ENCODE measurements around the gene CORO7.

Gene CORO7

DNA sequence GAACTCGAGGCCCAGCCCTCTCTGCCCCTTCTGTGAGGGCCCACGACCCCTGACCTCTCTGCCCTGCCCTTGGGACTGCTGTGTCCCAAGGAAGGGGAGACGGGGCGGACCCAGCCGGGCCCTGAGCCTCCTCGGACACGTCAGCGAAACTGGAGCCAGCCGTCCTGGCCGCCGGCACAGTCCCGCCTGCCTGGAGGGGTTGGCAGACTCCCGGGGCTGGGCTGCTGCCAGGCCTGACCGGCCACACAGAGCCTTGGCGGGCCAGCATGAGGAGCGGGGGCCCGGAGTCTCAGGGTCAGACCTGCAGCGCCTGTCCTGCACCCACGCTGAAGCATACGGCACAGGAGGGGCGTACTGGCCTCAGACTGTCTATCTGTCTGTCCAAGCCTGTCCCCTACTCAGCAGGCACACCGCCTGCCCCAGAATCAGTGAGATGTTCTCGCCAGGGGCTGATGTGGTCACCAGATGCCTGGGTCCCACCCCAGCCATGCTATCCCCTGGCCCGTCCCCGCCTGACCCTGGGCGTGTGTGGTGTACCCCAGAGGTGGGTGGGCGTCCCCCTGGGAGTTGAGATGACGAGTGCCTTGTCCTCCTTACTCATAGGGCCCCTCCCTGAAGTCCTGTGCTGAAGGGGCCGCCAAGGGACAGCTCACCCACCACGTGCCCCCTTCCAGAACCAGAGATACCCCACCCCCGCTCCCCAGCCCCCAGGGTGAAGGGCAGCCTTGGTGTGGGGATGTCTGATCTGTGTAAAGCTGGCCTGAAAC lies 40.1 kb downstream of the CORO7 start:
- no peak for DNase-seq (ENCODE audit: extremely low spot score)
- POLR2A ChIA-PET, result no interaction called here
- CTCF ChIA-PET, result no interaction called here
- TF ChIP-seq FOXM1 (IDR thresholded peaks at IDR 0.05; ENCODE audit: borderline replicate concordance) (no peak), NFRKB (IDR thresholded peaks at IDR 0.05) (no peak), LEF1 (IDR thresholded peaks at IDR 0.05; ENCODE audit: borderline replicate concordance) (no peak), ARNT (IDR thresholded peaks at IDR 0.05) (no peak), FOXK2 (IDR thresholded peaks at IDR 0.05) (no peak), TARDBP (IDR thresholded peaks at IDR 0.05) (no peak), HDGF (IDR thresholded peaks at IDR 0.05; ENCODE audit: borderline replicate concordance) (no peak), L3MBTL2 (conservative IDR thresholded peaks at IDR 0.05) (no peak), BHLHE40 (IDR thresholded peaks at IDR 0.05; ENCODE audit: borderline replicate concordance) (no peak), ZNF384 (IDR thresholded peaks at IDR 0.05) (no peak), ELF4 (IDR thresholded peaks at IDR 0.05) (no peak), SUZ12 (IDR thresholded peaks at IDR 0.05) (no peak), SP1 (IDR thresholded peaks at IDR 0.05) (no peak), FOXA1 (IDR thresholded peaks at IDR 0.05) (no peak)
- TF ChIP-seq, protein P1, sequence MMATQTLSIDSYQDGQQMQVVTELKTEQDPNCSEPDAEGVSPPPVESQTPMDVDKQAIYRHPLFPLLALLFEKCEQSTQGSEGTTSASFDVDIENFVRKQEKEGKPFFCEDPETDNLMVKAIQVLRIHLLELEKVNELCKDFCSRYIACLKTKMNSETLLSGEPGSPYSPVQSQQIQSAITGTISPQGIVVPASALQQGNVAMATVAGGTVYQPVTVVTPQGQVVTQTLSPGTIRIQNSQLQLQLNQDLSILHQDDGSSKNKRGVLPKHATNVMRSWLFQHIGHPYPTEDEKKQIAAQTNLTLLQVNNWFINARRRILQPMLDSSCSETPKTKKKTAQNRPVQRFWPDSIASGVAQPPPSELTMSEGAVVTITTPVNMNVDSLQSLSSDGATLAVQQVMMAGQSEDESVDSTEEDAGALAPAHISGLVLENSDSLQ (IDR thresholded peaks at IDR 0.05), result no peak

DNA sequence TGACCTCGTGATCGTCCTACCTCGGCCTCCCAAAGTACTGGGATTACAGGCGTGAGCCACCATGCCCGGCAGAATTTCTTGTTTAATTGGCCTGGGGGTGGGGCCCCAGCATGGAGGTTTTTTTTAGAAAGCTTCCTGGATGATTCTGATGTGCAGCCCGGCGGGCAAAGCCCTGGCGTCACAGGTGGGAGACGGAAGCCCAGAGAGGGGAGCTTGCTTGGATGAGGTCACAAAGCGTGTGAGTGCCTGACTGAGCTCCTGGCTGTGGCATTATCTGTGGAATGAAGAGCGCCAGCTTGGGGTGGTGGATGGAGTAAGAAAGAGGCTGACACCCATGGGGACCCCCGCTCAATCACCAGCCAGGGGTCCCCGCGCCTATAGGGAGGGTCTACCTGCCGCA lies 40.7 kb downstream of the CORO7 start:
- ChIA-PET CTCF (interaction anchor here (0.6 kb wide), 1 partner anchor 180 kb away, joined by 3 read pairs; no protein-coding TSS in a partner anchor), POLR2A (no interaction called here)
- TF ChIP-seq ELF4 (IDR thresholded peaks at IDR 0.05) (no peak), BHLHE40 (IDR thresholded peaks at IDR 0.05; ENCODE audit: borderline replicate concordance) (no peak), L3MBTL2 (conservative IDR thresholded peaks at IDR 0.05) (no peak), ARNT (IDR thresholded peaks at IDR 0.05) (no peak), FOXA1 (IDR thresholded peaks at IDR 0.05) (no peak), HDGF (IDR thresholded peaks at IDR 0.05; ENCODE audit: borderline replicate concordance) (no peak), ZNF384 (IDR thresholded peaks at IDR 0.05) (no peak), TARDBP (IDR thresholded peaks at IDR 0.05) (no peak), NFRKB (IDR thresholded peaks at IDR 0.05) (no peak), FOXK2 (IDR thresholded peaks at IDR 0.05) (no peak)
- TF ChIP-seq, protein P1 (IDR thresholded peaks at IDR 0.05), result no peak
- DNase-seq (ENCODE audit: extremely low spot score), result no peak

DNA sequence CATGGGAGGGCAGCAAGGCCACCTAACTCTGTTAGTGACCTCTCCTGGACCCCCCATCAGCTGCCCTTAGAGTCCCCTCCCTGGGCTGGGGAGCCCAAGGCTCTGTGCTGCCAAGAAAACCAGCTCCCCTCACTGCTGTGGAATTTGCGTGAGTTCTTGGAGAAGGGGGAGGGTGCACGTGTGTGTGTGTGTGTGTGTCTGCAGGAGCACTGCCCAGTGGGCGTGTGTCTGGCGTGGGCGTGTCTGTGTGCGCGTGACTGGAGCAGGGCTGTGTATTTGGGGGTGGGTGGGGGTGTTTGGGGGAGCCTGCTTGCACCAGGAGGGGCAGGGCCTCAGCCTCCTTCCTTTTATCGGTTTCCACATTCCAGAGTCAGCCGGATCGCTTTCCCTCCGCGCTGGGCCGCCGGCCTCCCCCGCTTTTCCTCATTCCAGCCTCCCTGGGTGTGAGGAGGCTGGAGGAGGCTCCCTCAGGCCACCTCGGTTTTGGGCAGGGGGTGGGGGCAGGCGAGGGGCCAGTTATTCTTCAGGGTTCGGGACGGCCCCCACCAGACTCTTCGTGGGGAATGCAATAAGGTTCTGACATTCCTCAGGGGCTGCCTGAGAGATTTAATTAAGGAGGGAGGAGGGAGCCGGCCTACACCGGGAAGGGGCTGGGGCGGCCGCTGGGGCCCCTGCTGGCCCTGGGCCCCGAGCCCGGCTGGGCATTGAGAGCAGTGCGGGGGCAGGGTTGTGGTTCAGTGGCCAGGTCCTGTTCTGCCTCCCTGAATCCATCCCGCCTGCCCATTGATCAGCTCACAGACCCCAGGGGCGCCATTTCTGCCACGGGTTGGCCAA lies 42.3 kb downstream of the CORO7 start:
- ChIA-PET CTCF (interaction anchor here (2.6 kb wide), 1 partner anchor 29 kb away, joined by 19 read pairs; no protein-coding TSS in a partner anchor), POLR2A (interaction anchor here (0.9 to 2.1 kb wide), 4 partner anchors 24 to 102 kb away, joined by 3 to 6 read pairs (median 4); no protein-coding TSS in a partner anchor)
- DNase-seq (ENCODE audit: extremely low spot score), result no peak
- TF ChIP-seq CTBP1 (IDR thresholded peaks at IDR 0.05; ENCODE audit: borderline replicate concordance), result no peak
- TF ChIP-seq, protein P1 (IDR thresholded peaks at IDR 0.05), result no peak

DNA sequence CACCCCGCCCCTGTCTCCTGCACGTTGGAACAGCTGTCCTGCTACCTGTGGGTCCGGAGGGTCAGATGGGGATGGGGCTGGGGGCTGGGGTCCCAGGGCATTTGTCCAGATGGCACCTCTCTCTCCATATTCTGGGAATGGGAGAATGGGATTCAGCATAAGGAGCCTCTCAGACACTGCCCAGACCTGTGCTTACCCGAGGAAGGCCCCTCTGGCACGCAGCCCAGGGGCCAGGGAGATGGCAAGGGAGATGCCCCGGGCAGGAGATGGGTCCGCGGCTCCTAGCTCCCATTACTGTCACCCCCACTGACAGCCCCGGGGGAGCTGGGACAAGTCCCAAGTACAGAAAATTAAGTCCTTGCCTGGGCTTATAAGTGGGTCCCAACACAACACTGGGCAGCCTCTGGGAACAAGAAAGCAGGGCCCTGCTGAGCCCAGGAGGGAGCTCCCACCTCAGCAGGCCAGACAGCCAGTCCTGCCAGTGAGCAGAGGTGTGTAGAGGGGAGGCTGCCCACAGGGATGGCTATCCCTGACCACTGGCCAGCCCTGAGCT lies 43.0 kb downstream of the CORO7 start:
- CTCF ChIA-PET, result interaction anchor here (2.6 kb wide), 1 partner anchor 30 kb away, joined by 19 read pairs; no protein-coding TSS in a partner anchor

DNA sequence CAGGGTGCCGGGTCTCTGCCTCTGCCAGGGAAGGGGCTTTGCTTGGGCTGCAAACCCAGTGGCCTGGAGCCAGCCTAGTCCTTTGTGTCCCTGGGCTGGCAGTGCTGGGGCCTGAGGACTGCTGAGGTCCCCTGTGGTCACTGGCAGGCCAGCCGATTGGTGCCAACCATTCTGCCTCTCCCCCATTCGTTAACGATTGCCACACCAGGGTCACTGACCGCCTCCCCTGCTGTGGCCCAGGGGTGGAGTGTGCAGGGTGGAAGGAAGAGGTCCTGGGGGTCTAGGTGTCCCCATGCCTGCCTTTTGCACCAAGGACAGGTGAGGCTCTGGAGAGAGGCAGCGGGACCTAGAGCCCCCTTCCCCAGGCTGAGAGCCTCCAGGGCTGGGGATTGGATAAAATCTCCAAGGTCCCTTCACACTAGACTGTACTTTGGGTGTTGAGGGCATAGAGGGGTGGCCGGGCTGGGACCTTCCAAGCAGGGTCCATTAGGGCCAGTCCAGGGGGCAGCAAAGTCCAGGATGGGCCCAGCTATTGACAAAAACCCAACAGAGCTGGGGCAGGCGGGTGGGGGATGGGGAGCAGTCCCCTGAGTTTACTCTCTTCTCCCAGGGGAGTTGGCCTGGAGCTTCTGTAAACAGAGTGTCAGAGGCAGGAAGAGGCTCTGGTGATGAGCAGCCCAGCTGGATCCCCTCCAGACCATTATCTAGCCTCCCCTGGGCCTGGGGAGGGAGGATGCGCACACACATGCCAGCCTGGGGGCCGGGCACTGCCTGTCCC lies 43.6 kb downstream of the CORO7 start:
- no peak for DNase-seq (ENCODE audit: extremely low spot score)
- ChIA-PET POLR2A (interaction anchor here (0.9 to 2.1 kb wide), 3 partner anchors 23 to 101 kb away, joined by 3 to 6 read pairs (median 4); no protein-coding TSS in a partner anchor), CTCF (interaction anchor here (2.6 kb wide), 1 partner anchor 30 kb away, joined by 19 read pairs; no protein-coding TSS in a partner anchor)
- no peak for TF ChIP-seq ELF4 (IDR thresholded peaks at IDR 0.05)
- TF ChIP-seq, protein P1 (IDR thresholded peaks at IDR 0.05), result no peak
- TF ChIP-seq FOXM1 (IDR thresholded peaks at IDR 0.05; ENCODE audit: borderline replicate concordance), result no peak
- TF ChIP-seq ARNT (IDR thresholded peaks at IDR 0.05), result no peak
- no peak for TF ChIP-seq FOXA1 (IDR thresholded peaks at IDR 0.05)
- no peak for TF ChIP-seq ZNF384 (IDR thresholded peaks at IDR 0.05)
- no peak for TF ChIP-seq NFRKB (IDR thresholded peaks at IDR 0.05)
- no peak for TF ChIP-seq FOXK2 (IDR thresholded peaks at IDR 0.05)
- TF ChIP-seq BHLHE40 (IDR thresholded peaks at IDR 0.05; ENCODE audit: borderline replicate concordance), result no peak
- TF ChIP-seq L3MBTL2 (conservative IDR thresholded peaks at IDR 0.05), result no peak
- no peak for TF ChIP-seq HDGF (IDR thresholded peaks at IDR 0.05; ENCODE audit: borderline replicate concordance)
- no peak for TF ChIP-seq SUZ12 (IDR thresholded peaks at IDR 0.05)
- no peak for TF ChIP-seq TARDBP (IDR thresholded peaks at IDR 0.05)
- no peak for TF ChIP-seq CTBP1 (IDR thresholded peaks at IDR 0.05; ENCODE audit: borderline replicate concordance)
- no peak for TF ChIP-seq SP1 (IDR thresholded peaks at IDR 0.05)

More for the DNA sequence above, 43.0 kb downstream of the CORO7 start:
- no peak for TF ChIP-seq HDGF (IDR thresholded peaks at IDR 0.05; ENCODE audit: borderline replicate concordance)
- TF ChIP-seq FOXK2 (IDR thresholded peaks at IDR 0.05), result no peak
- POLR2A ChIA-PET, result interaction anchor here (0.9 to 2.1 kb wide), 4 partner anchors 23 to 102 kb away, joined by 3 to 6 read pairs (median 4); no protein-coding TSS in a partner anchor
- no peak for DNase-seq (ENCODE audit: extremely low spot score)
